Epithelial cell of proximal tubule (primary cell): ENCODE data around the gene ARL5B. TPM values are rescaled to one million over a fixed set of nuclear protein-coding genes. Genes with fewer than 3 reads are reported as not detected.

Experiments used
- DNase-seq: peaks from one replicate; pipeline ENCODE4 v3.0.0-alpha.2; 2011; ENCODE audit warnings: low read depth
- H3K4me3 ChIP-seq: 2 replicates; pipeline ENCODE4 v1.5.1; 2011; ENCODE audit warnings: low read depth, mild to moderate bottlenecking, low read length
- CTCF ChIP-seq: conservative IDR thresholded peaks from 2 replicates; pipeline ENCODE4 v1.5.1; 2012; ENCODE audit warnings: low read depth, mild to moderate bottlenecking, low read length
- total RNA-seq: library from RNA; depleted of rRNA; stranded (reverse); fragments of >200 nt; gene quantifications from 2 replicates; pipeline ENCODE4 v1.2.3, GENCODE V29; 2015

Gene ARL5B
- total RNA-seq, 1 donor from 2014 or later, result 22.4 TPM

GRCh38 chr10:18660816-18661431, 1.7 kb downstream of the ARL5B start:
- TF ChIP-seq CTCF, result no peak

GRCh38 chr10:18664841-18665478, 5.7 kb downstream of the ARL5B start:
- no peak overlapping the region for H3K4me3 ChIP-seq
- no peak for DNase-seq
- TF ChIP-seq CTCF, result no peak

More at GRCh38 chr10:18660816-18661431, 1.7 kb downstream of the ARL5B start:
- peak overlapping the region; percentile 97 for H3K4me3 ChIP-seq
- DNase-seq, result no peak

- no peak for TF ChIP-seq CTCF
- DNase-seq, result no peak
- H3K4me3 ChIP-seq, result no peak overlapping the region
These were observed 6.8 kb downstream of the ARL5B start for GRCh38 chr10:18665815-18666558.

- no peak for DNase-seq
- H3K4me3 ChIP-seq, result no peak overlapping the region
- no peak for TF ChIP-seq CTCF
These were observed 7.6 kb downstream of the ARL5B start for GRCh38 chr10:18666810-18667209.

GRCh38 chr10:18668026-18668425, 8.8 kb downstream of the ARL5B start:
- no peak for TF ChIP-seq CTCF
- no peak overlapping the region for H3K4me3 ChIP-seq
- no peak for DNase-seq

GRCh38 chr10:18675086-18675801, 16.0 kb downstream of the ARL5B start:
- H3K4me3 ChIP-seq, result no peak overlapping the region
- no peak for DNase-seq
- no peak for TF ChIP-seq CTCF
